ENCODE data around the gene ARGLU1.

DNA sequence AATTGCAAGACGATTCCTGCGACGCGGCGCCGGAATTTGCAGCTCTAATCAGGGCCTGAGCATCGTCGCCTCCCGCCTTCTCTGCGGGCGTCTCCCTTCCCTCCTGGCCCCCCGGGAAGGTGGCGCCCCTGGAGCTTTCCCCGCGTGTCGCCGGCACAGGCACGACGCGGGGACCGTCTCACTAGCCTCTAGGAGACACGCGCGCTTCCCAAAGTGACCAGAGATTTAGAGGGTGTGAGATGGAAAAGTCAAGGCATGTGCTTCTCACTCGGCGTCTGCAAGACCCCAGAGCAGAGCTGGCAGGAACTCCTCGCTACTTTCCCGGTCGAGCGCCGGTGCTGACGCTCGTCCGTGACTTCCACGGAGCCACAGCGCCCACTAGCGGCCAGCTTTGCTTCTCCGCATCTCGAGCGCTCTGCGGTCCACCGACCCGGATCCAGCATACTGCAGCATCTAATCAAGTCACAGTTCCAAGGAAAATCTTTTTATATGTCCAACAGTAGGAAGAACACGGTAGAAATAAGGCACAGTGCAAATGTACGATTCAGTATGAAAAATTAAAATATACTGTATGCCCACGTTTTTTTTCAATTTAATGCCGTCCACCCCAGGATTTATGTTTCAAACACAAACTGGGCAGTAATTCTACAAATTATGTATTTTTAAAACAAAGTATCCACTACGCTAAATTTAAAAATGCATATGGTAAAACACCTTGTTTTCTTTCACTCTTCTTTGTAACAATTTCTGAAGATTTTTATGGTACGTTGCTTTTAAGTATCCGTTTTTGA is 31.5 kb downstream of the ARGLU1 start:
- TF ChIP-seq, protein P1, sequence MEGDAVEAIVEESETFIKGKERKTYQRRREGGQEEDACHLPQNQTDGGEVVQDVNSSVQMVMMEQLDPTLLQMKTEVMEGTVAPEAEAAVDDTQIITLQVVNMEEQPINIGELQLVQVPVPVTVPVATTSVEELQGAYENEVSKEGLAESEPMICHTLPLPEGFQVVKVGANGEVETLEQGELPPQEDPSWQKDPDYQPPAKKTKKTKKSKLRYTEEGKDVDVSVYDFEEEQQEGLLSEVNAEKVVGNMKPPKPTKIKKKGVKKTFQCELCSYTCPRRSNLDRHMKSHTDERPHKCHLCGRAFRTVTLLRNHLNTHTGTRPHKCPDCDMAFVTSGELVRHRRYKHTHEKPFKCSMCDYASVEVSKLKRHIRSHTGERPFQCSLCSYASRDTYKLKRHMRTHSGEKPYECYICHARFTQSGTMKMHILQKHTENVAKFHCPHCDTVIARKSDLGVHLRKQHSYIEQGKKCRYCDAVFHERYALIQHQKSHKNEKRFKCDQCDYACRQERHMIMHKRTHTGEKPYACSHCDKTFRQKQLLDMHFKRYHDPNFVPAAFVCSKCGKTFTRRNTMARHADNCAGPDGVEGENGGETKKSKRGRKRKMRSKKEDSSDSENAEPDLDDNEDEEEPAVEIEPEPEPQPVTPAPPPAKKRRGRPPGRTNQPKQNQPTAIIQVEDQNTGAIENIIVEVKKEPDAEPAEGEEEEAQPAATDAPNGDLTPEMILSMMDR (IDR thresholded peaks at IDR 0.05; ENCODE audit: low read depth, low read length, poor library complexity, severe bottlenecking): peak; percentile 96
- no peak for TF ChIP-seq EZH2phosphoT487 (IDR thresholded peaks at IDR 0.05; ENCODE audit: borderline replicate concordance, low read length)

Data from DOHH2 (cell line).